HG03442 (cell line): ENCODE results near the gene NCMAP.

Experiments
- ATAC-seq: cut with Tn5 transposase; IDR thresholded peaks from one replicate; pipeline ENCODE4 v1.9.1; 2021; ENCODE audit warnings: mild to moderate bottlenecking, moderate library complexity; ENCODE audit not compliant: unreplicated experiment

The NCMAP gene

DNA sequence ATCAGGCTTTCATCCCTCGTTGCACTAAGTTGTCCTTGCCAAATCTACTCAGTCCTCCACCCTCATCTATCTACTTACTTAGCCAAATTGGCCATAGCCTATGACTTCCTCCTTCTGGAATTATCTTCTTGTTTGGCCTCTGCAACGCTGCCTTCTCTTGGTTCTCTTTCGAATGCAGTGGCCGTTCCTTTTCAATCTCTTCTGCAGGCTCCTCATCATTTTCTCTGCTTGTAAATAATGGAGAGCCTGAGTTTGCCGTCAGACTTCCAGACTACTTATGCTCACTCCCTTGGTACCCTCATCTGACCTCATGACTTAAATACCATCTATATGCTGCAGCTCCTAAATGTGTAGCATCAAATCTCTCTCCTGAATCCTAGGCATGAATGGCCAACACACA lies 64.8 kb downstream of the NCMAP start:
- ATAC-seq = no peak

DNA sequence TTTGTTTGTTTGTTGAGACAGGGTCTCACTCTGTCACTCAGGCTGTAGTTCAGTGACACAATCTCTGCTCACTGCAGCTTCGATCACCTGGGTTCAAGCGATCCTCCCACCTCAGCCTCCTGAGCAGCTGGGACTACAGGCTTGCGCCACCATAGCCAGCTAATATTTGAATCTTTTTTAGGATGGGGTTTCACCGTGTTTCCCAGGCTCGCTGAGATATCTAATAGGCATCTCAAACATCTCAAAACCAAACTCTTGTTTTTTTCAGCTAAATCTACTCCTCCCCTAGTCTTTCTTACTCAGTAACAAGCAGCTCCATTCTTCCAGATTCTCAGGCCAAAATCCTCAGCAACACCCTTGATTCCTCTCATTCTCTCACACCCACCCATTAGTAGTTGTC lies 65.2 kb downstream of the NCMAP start:
- ATAC-seq = no peak

DNA sequence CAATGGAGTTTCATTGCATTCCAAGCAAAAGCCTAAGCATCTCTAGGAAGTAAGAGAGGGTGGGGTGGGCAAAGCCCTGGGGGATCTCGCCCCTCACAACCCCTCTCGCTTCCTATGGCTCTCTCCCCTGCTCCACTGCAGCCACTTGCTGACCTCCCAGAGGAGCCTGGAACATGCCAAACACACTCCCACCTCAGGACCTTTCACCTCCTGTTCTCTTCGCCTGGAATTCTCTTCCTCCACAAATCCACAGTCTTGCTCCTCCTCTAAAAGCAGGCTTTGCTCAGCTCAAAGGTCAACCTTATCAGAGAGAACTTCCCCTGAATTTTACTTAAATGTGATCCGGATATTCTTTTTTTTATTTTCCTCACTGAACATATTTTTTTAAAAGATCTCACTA lies 66.3 kb downstream of the NCMAP start:
- no peak for ATAC-seq

DNA sequence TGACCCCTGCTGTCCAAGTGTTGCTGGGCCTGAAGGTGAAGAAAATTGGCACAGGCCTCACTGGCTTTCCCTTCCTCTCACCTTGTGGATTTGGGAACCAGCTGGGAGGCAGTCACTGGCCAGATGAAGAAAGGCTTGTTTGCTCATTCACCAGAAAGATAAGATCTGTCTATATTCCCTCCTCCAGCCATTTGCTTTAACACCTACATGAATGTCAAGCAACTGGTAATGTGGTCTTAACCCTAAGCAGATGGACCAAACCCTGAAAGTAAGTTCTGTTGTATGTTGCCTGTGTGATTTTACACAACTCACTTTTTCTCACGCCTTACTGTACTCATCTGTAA lies 76.9 kb downstream of the NCMAP start:
- ATAC-seq = no peak

DNA sequence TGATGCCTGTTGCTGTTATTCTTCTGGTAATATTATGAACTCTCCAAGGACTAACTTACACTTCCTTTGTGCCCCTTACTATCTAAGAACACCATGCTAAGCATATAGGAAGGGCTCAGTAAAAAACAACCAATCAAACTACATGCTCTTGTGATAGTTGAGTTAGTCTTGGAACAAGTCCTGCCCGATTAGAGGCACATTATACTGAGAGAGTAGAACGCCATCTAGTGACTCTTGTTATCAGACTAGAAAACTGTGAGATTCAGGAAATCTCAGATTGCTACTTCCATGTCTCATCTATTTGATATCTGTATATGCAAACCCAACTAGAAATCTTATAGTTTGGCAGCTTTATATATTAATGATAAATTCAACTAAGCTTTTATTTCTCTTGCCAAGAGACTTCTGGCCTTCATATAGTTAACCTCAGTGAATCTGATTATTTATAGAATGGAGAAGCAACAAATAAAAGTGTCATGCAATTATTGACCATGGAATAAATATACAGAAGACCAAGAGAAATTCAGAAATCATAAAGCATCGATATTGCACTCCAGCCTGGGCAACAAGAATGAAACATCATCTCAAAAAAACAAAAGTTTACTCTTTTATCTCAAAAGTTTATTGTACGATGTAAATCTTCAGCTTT lies 79.4 kb downstream of the NCMAP start:
- no peak for ATAC-seq

DNA sequence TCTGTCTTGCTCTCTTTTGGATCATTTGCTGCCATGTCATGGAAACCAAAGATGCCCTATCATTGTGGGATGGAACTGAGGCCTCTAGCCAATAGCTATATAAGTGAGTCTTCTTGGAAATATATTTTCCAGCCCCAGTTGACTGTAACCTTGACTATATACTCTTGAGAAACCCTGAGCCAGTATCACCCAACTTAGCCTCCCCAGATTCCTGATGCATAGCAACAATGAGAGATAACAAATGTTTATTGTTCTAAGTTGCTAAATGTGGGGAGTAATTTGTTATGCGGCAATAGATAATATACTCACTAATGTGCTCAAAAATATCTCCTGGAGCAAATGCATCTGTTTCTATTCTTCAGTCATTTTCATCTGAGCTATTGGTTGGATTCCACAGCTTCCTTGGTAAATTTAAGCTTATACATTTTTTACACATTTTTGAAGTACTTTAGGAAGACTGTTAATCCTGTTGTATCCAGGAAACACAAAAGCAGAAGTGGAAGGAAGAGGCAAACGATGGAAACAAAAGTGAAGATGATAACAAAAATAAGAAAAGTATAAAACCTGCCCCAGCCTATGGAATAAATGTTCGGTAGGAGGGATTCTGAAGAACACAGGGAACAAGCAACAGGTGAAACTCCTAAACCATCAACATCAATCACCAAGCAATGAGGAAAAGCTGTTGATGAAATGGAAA lies 80.9 kb downstream of the NCMAP start:
- no peak for ATAC-seq

DNA sequence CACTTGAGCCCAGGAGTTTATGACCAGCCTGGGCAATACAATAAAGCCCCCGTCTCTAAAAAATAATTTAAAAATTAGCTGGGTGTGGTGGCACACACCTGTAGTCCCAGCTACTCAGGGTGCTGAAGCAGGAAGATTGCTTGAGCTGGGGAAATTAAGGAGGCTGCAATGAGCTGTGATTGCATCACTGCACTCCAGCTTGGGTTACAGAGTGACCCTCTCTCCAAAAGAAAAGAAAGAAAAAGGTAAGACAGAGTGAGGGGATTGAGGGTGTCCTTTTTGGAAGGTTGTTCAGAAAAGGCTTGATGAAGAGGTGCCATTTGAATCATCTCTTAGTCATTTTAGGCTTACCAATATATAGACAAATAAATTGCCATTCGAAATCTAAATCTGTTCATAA lies 83.2 kb downstream of the NCMAP start:
- ATAC-seq = no peak

DNA sequence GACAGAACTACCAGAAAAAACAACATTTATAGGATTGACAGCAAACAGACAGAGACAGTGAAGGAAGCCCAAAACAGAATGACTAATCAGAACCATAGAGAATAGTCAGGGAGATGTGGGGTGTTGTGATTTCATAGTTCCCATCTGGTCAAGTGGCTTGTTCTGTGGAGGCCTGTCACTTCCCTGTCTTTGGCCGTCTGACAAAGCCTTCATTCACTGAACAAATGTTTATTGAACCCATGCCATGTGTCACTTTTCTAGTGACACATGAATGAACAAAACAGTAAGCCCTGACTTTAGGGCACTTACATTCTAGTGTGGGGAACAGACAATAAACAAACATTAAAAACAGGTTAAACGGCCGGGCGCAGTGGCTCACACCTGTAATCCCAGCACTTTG lies 84.0 kb downstream of the NCMAP start:
- ATAC-seq = no peak

DNA sequence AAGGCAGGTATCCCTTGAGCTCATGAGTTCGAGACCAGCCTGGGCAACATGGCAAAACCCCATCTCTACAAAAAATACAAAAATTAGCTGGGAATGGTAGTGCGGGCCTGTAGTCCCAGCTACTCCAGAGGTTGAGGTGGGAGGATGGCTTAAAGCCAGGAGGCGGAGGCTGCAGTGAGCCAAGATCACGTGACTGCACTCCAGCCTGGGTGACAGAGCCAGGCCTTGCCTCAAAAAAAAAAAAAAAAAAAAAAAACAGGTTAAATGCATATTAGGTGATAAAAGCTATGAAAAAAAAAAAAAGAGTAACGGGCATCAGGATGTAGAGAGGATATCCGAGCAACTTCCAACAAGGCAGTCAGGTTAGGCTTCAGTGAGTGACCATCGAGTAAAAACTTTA lies 84.4 kb downstream of the NCMAP start:
- no peak for ATAC-seq

DNA sequence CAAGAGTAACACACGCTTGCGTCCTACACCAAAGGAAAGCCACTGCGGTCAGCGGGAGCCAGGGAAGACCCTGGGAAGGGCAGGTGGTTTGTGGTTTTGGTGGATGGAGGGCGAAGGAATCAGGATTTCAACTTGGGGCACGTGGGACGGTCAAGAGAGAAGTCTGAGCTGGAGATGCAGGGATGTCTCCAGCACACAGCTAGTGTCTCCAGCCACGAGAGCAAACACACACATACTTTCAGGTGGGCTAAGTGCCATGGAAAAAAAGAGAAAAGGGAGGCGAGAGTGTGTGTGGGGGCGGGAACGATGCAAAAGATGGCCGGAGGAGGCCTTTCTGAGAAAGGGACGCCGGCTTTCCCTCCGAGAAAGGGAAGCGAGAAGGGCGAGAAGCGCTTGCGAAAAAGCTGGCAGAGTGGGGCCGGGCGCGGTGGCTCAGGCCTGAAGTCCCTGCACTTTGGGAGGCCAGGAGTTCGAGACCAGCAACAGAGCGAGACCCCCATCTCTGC lies 85.8 kb downstream of the NCMAP start:
- no peak for ATAC-seq

DNA sequence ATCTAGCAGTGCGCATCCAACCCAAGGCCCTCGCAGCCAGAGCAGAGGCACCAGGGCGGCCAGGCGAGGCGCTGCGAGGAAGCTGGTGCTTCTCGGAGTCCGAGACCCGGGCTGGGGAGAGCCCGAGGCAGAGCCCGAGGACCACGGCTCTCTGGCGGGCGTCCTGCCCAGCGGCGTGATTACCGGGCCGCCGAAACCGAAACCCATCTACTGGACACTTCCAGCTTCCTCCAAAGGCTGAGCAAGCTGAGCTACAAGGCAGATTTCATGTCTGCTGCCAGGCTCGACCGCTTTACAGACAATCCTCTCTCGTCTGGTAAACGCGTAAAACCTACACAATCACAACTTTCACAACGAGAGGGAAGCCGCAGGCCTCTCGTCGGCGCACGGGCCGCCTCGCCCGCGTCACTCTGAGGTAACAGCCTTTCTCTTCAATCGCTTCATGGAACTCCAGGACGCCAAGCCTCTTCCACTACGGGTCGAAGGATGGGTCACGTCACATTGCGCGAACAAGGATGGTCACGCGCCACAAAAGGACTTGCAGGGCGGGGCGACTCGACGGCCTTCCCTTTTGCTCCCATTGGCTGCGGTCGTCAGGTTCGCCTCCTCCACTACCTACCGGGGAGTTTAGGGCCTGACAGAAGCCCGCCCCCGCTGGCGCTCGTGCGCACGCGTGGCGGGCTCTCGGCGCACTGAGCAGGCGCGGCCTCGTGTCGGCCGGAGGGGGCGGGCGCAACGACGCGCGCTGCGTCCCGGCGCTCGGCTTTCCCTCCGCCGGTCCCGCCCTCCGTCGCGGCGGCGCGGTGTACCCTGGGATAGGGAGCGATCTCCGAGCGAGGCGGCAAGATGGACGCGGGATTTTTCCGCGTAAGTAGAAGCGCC lies 86.8 kb downstream of the NCMAP start, which contains the start of gene SRRM1:
Gene SRRM1, plus strand, starts transcription at position 822 of the 882 bp plus-strand sequence. Its CDS starts 25 bp downstream, at position 847.
- peak; percentile 85 for ATAC-seq

DNA sequence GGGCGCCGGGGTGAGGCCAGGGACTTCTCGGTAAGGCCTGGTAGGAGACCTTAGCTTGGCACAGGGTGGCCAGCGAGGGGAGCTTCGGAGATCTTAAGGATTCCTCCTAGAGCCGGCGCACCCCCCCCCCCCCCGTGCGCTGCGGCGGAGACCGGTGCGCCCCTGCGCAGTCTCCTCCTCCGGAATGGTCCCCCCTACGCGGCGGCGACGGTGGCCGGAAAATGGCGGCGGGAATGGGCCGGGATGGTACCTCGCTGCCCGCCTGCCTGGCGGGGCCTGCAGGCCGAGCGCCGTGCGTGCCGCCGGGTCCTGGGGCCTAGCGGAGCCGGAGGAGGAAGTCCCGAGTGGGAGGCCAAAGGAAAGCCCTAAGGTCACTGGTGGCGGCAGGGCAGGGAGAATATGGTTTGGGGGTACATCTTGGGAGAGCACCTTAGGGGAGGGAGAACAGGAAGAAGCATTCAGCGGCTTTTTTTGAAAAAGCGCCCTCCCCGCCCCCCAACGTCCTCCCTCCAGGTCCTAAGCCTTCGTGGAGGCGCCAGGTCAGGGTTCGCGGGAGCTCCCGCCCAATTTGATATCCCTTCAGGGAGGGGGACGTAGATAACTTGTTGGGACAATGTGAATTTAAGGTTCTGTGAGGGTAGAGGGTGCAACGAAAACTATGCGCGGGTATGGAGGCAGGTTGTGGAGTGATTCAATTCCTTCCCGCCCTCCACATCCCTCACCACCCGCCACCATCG lies 87.6 kb downstream of the NCMAP start:
- peak; percentile 16 for ATAC-seq

DNA sequence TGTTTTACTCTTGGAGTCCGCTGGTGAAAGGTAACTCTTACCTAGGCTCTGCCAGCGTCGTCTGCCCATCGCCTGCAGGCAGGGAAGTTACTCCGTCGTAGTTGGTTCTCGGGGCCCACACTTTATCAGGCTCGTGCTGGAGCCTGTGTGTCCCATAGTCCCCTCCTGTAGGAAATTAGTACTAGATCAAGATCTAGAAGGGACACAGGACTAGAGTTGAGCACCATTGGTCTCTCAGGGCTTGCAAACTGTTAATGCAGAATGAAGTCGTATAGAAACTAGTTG lies 88.2 kb downstream of the NCMAP start:
- ATAC-seq = no peak

DNA sequence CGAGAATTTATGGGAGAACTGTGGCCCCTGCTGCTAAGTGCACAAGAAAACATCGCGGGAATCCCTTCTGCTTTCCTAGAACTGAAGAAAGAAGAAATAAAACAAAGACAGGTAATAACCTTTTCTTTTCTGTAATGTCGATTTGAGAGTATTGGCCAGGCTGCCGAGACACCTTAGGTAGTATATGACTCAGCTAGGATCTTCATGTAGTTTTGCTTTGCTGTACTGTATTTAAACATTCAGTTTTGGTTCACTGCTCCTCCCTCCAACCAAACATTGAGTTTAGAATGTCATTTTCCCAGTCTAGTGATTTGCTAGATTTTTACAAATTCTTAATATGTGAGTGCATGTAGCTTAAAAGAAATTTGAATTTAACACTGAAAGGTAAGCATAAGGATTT lies 93.0 kb downstream of the NCMAP start:
- no peak for ATAC-seq

DNA sequence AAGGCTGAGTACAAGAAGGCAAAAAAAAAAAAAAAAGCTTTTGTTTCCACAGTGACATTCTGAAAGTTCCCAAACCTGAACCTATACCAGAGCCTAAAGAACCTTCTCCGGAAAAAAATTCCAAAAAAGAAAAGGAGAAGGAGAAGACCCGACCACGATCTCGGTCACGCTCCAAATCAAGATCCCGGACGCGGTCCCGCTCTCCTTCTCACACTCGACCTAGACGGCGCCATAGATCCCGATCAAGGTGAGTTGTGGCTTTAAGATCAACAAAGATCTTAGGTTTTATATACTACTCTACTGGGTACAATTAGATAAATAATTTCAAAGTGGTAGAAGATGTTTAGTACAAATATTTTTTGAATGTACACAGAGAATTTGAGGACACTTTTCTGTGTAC lies 96.5 kb downstream of the NCMAP start:
- no peak for ATAC-seq

DNA sequence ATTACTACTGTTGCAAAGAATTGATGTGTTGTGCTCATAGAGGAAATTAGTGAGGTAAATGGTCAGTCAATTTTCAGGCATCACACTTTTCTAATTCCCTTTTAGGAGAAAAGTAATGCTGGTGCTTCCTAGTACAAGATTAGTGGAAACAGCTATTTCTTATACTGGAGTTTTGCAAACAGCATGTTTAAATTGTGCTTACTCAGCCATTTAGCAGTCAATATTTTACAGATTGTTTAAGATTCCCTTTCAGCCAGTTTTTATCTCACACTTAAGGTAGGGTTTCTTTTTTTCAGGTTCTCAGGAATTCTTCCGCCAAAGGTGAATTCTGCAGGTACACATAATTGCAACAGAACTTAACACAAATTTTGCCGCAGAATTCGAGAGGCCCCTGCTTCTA lies 98.1 kb downstream of the NCMAP start:
- no peak for ATAC-seq

DNA sequence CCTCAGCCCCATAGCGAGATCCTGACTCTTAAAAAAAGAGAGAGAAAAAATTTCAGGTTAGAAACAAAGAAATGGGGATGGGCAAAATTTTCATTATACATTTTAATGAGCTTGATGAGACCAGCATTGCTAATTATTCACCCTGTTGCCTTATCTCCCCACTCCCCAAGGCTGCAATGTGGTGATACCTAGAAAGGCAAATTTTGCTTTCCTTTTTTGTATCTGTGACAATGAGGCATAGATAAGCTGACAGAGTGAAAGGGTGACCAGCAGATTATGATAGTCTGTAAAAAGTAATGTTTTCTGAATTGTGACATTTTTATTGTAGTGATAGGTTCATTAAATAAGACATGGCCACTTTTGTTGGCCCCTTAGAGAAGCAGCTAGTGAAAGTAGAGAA lies 100.2 kb downstream of the NCMAP start:
- ATAC-seq = no peak

DNA sequence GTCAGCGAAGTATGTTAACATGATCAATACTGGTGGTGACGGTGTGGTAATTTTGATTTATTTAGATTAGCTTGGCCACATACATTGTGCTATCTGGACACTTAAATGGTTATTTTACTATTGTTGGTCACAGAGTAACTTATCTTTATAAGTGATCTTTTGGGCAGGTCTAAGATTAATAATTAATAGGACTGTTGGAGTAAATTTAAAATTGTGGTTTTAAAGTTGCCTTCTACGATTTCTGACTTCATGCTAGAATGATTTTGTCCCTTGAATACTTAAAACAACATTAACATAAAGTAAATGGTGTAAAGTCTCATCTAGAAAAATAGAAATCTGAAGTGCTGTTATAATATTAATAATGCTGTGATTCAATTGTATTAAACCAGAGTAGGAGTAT lies 101.9 kb downstream of the NCMAP start:
- ATAC-seq = no peak
